ELF-1 (cell line): ENCODE data around the gene OGFOD1.

Experiments
- DNase-seq: peaks from one replicate; pipeline ENCODE4 v3.0.0-alpha.2; 2016; ENCODE audit warnings: low read depth, low spot score

The OGFOD1 gene

DNA sequence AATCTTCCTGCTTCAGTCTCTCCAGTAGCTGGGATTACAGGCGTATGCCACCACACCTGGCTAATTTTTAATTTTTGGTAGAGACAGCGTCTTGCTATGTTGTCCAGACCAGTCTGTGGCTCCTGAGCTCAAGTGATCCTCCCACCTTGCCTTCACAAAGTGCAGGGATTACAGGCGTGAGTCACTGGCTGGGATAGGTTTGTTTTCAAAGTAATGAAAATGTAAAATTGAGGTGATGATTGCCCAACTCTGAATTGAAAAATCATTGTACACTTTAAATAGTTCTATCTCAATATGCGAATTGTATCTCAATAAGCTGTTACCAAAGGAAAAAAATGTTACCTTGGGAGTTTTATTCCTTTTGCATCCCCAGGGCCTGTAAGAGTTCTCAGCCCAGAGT lies 24.8 kb upstream of the OGFOD1 start:
- no peak for DNase-seq

DNA sequence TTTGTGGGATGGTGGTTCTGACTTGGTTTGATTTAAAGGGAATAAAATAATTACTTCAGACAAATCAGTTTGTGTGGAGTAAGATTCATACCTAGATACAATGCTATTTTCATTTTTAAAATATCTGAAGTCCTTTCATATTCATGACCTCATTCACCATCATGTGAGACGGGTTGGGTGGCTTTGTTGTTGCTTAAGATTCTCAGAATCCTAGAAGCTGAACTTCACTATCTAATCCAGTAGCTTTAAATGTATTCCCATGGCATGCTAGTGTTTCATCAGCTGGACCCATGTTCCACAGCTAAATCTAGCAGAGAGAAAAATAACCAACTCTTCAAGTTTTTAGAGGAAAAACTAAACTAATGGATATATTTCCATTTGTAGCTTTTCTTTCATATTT lies 23.3 kb upstream of the OGFOD1 start:
- DNase-seq, result no peak

DNA sequence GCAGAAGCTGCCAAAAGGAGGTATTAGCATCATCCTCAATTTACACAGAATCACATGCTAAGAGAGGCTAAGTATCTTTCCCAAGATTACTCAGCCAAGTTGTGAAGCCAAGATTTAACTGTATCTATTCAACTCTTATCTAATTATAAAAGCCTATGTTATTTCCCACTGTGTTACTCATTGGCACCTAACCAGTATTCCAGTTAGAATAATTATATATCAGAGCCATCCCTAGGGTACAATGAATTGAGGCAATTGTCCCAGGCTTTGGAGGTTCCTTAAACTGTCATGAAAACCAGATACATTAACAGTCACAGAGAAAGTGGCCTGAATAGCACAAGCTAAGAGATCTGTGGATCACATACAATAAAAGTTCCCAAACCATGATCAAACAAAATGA lies 15.1 kb upstream of the OGFOD1 start:
- DNase-seq, result no peak

DNA sequence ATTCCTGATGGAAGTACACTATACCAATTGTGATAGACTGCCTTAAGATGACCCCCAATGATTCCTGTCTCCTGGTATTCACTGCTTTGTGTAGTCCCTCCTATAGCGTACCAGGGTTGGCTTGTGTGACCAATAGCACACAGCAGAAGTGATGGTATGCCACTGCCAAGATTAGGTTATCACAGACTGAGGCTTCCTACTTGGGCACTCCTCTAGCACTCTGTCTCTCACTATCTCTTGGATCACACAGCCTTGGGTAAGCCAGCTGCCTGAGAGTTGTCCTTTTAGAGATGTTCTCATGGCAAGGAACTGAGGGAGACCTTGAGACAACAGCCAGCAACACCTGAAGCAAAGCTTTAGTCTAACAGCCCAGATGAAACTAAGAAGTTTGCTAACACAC lies 13.3 kb upstream of the OGFOD1 start:
- DNase-seq, result no peak

DNA sequence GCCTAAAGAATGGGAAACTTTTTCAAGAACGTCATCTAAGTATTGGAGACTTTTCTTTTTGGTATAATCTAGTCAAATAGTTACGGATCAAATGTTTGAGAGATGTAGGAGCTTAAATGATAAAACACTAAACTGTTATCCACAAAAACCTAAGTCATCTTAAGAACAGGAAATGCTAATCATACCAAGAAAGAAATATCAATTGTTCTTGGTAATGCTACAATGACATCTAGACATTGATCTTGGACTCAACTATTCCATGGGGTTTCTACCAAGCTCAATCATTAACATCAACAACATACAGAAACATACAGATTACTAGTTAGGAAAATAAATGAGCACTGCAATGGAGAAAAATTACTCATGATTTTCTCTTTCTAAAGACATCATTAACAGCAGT lies 4.1 kb upstream of the OGFOD1 start:
- DNase-seq, result no peak

DNA sequence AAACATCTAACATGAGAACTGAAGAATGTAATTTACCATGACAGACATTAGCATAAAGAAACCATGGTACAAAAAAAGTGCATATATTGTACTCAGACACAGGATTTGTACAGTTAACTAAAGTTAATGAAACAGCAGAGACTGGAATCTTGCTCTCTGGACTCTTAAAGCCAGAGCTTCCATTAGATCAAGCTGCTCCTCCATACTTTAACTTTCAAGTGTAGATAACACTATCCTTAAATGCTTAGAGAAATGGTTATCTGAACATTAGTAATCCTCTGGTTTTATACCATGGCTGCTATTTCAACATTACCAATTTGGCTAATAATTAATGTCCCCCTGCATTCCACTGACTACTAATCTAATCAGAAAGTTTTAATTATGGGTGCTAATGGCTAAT lies 3.3 kb upstream of the OGFOD1 start:
- DNase-seq, result no peak

DNA sequence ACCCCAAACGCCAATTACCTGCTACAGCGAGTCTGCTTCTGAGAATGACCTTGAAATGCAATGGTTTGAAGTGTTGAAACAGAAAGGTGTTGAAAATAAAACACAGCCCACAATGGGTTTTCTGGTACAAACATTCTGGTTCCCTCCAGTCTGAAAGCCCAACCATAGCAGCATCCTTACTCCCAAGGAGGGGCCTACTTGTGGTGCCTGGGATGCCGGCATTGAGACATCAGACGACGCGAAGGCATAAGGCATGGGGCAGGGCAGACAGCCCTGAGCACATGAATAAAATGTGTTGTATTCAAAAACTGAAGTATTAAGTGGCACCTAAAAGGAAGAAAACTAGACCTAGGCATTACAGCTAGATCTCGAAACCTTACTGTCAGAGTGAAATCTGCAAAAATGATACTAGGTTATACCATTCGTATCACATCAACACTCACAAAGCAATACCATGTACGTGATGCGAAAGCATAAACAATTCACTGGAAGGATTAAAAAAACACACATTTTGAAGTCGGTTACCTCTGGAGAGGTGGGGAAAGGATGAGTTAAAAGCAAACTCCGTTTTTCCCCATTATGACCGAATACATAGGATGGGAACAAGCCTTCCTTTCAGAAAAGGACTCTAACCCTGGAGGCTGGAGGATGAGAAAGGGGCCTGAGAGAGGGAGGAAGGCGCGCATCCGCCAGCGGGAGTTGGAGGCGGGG lies 924 bp upstream of the OGFOD1 start:
- DNase-seq, result peak; percentile 32

DNA sequence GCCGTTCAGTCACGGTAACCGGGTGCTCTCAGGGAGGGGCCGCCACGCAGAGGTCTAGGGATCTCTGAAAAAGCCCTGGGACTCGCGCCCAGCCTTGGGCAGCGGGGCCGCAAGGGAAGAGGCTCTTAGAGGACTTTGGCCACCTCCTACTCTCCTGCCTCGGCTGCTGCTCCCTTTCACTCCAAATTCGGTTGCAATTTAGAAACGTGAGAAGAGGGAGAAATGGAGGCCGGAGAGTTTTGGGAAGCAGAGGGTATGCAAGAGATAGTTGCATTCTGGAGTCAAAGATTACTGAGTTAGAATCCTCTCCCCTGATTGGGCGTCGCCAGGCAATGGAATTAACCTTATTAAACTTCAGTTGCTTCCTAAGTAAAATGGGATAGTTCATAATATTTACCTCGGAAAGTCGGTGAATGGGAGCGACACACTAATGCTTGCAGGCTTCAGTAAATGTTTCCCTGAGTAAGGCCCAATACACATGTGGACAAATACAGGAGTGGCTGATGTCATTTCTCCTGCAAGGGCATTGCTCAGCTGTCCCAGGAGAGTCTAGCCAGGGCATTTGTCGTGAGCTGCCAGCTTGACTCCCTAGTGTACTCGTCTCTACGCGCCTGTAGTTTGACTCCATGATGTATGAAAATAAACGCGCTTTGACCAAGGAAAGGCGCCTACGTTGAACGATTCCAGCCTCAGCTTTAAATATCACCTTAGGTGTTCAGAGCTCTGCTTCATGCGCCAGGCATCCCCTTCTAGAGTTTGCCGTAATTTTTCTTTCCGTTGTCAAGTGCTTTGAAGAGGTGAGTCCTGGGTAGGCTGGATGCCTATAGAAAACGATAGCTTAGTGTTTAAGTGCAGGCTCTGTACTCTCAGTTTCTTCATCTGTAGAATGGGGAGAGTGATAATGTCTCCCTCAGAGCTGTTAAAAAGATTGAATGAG lies 667 bp downstream of the OGFOD1 start:
- DNase-seq, result peak; percentile 47

DNA sequence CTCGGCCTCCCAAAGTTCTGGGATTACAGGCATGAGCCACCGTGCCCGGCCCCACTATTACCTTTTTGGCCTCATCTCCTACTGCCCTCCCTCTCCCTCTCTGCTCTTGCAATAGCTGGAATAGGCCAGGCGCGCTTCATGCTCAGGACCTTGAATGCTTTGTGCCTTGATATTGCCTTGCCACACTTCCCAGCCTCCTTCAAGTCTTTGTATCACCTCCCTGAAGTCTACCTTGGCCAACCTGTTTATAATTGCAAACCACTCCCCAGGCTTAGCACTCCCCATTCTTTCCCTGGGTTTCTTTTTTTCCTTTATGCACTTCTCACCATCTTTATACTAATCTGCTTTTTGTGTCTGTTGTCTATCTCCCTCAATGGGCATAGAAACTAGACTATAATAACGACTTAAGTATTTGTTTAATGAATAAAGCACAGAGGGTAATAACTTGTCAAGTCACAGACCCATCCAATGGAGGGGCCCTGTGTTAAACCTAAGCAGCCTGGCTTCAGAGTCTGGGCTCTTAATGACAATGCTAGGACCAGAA lies 6.6 kb downstream of the OGFOD1 start:
- DNase-seq, result no peak

DNA sequence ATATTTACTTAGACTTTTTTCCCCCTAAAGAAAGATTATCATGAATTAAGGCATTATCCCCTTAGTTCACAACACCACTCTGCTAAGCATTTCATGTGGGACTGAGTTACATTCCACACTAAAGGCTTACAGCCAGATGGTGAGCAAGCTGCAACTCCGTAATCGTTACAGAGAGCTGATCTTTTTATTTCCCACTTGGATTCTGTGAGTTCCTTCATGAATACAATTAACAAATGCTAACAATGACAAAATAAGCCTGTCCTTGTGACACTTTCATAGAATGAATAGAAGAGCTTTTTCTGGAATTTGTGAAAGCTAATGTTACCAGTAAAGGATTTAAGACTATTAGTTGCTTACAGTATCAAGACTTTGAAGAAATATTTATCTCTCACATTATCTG lies 8.7 kb downstream of the OGFOD1 start:
- no peak for DNase-seq

DNA sequence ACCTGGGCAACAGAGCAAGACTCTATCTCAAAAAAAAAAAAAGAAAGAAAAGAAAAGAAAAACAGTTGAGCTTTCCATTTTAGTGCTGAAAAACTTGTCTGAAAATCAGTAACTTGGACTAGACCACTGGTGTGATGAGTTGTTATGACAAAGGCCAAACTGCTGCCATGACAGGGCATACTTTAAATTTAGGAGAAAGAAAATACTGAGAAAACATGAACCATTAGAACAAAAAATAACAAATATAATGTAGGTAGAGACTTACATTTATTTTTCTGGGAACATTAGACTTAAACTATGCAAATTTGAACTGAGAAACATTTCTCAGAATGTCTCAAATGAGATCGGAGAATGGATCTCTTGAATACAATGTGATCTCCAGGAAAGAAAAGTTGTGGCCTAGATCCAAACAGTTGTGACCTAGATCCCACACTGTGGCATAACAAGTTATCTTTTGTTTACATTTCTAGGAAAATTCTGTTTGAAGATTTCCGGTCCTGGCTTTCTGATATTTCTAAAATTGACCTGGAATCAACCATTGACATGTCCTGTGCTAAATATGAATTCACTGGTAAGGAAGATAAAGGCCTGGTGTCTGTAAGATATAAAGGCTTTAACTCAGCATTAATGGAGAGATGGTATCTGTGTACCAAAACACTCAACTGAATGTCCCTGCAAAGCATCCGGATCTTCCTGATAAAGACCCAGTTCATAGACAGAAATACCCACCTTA lies 10.9 kb downstream of the OGFOD1 start:
- no peak for DNase-seq

DNA sequence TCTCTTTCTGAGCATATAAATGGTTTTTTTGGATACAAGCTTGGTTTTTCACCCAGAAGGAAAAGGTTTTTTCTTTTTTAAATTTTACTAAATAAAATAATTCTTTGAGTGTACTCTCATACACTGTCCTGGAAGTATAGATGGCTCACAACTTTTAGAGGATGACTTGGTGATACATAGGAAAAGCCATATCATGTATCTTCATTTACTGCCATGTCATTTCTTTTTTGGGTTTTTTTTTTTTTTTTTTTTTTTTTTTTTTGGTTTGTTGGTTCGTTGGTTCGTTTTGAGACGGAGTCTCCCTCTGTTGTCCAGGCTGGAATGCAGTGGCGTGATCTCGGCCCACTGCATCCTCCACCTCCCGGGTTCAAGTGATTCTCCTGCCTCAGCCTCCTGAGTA lies 11.8 kb downstream of the OGFOD1 start:
- no peak for DNase-seq

DNA sequence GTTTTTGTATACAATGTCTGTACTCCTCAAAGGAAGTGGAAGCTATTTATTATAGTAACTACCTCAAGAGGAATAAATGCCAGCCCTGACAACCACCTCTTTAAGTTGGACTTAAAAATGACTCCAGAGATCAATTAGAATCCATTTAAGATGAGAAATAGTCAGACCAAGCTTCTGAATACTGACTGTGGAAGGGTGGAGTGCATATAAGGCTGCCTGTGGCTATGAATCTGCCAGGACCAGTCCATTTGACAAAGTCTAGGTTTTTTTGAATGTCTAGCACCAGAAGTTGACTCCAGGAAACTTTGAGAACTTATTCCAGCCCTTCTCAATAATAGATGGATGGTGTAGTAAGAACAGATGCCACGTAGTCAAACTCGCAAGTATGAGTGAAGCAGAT lies 15.0 kb downstream of the OGFOD1 start:
- no peak for DNase-seq

DNA sequence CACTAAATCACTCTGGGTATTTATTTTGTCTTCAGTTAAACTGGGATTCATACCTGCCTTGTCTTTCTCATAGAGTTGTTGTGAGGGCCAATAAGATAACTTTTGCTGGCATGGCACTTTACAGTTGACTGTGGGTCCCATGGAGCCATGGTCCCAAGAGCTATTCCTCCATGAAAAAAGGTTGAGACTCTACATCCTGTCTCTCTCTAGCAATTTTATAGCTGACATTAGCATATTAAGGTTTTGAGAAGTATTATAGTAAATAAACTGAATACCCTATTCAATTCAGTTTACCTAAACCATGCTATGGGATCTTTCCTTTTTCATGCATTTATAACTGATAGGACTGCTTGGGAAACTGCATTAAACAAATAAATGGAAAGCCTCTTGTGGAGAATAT lies 17.4 kb downstream of the OGFOD1 start:
- DNase-seq, result no peak

DNA sequence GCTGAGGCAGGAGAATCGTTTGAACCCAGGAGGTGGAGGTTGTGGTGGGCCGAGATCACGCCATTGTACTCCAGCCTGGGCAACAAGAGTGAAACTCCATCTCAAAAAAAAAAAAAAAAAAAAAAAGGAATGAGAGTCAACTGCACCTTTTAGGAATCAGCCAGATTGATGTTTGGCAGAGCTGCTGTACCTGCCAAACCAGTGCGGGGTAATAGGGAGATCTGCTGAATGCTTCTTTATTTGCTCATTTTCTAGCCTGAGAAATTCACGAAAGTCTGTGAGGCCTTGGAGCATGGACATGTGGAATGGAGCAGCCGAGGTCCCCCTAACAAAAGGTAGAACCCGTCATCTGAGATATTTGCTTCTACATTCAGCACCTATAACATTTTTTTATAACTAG lies 18.4 kb downstream of the OGFOD1 start:
- no peak for DNase-seq

DNA sequence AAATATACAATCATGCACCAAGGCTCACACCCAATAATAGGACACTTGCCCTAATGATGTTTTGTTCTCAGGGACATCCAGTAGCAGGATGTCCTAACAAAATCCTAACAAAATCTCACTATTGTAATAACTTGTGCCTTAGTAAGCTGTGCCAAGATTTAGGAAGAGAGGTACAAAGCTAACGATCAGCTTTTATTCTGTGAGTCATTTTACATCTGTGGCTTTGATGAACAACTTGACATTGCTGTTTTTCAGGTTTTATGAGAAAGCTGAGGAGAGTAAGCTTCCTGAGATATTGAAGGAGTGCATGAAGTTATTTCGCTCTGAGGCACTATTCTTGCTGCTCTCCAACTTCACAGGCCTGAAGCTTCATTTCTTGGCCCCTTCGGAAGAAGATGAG lies 18.9 kb downstream of the OGFOD1 start:
- DNase-seq, result no peak

DNA sequence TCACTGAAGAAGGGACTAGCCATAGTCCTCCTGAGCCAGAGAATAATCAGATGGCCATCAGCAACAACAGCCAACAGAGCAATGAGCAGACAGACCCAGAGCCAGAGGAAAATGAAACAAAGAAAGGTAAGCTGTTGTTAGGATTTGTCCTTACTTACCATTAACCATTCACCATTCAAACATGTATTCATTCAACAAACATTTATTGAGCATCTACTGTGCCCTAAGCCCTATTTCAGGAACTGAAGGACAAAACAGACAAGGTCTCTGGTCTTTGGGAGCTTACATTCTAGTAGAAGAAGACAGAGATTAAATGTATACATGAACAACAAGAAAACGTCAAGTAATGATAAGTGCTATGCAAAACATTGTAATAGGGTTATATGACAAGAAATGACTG lies 19.3 kb downstream of the OGFOD1 start:
- DNase-seq, result no peak

DNA sequence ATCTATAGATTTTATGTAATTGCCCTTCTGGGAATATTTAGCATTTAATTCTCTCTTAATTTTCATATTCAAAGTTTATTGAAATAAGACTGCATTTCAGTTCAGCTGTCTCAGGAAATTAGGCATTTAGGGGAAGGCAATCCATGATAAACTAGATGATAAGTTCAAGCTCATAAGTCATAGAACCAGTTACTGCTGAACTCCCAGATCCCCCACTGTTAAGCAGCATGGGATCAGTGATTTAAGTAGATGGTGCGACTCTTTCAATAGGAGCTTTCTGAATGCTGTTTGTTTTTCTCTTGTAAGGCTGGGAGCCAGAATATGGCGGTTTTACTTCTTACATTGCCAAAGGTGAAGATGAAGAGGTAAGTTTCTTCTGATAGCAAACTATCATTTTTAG lies 23.8 kb downstream of the OGFOD1 start:
- no peak for DNase-seq

DNA sequence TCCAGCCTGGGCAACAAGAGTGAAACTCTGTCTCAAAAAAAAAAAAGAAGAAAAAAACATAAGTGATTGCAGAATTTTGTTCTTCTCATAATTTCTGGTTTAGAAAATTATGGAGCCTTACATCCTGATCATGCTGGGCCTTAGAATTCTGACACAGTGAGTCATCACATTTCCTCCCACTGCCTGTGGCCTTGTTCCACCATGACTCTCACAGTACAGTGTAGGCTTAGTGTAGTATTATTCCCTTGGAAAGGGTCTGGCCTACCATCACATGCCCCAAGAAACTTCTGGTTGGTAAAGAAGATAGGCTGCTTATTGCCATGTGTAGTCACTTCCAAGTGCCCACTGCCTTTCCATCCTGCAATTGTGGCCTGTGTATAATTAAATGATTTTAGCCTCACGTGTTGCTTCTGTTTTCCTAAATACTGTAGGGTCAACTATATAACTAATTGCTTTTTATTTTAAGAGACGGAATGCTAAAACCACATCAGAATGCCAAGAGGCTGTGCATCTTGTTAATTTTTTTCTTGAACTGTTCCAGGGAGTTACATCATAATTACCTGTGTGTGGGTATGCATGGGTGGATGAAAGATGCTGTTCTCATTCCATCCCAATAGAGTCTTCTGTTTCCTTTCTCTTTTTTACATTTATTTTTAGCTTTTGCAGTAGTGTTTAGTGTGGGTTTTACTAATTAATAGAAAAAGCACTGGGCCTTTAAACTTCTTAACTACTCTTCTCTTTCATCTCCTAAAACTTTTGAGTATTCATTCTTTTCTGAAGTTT lies 25.9 kb downstream of the OGFOD1 start:
- no peak for DNase-seq

DNA sequence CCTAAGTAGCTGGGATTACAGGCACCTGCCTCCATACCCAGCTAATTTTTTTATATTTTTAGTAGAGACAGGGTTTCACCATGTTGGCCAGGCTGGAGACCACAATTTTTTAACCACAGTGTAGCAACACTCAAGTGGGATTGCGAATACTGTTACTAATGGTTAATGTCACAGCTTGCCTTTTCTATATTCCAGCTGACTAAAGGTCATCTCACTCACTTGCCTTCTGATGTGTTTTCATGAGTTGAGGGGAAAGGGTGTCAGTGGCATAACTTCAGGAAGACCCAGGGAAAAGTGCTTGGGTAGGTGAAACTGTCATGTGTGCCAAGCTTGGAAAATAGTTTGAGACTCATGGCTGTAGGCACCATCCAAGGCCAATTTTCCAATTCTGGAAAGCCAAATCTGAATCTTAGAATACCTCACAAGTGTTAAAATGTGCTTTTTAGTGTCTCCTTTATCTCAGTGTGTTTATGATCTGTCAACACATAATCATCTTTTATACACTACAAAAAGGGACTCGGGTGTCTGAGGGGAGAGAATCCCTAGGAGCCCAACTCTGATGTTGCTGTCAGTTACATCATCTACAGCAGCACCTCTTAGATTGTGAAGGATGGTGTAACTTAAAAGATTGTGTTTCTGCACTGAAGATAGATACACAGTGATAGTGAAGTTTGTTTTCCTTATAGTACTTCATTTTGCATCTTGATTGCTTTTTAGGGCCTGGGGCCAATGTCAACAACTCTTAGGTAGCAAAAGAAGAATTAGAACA lies 27.1 kb downstream of the OGFOD1 start:
- no peak for DNase-seq

DNA sequence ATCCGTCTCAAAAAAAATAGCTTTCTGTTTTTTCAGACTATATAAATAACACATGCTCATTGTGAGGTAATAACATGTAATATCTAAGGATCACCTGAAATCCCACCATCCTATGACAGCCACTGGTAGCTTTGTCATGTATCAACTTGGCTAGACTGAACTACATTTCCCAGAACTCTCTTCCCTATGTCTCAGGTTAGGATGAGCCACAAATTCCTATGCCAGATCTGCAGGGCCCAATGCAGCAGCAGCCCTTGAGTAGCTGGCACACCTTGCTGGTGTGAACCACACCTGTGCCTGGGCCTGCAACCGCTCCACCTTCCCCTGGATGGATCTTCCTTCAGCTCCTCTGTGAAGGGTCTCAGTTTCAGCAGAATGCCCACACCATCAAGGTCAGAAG lies 28.1 kb downstream of the OGFOD1 start:
- no peak for DNase-seq
